ENCODE results near the gene PLCG1. TPM values are rescaled to one million over a fixed set of nuclear protein-coding genes. Genes with fewer than 3 reads are reported as not detected.

The PLCG1 gene
- total and polyA plus RNA-seq, 12 donors: 32.9 to 139 (median 76.9) TPM

DNA sequence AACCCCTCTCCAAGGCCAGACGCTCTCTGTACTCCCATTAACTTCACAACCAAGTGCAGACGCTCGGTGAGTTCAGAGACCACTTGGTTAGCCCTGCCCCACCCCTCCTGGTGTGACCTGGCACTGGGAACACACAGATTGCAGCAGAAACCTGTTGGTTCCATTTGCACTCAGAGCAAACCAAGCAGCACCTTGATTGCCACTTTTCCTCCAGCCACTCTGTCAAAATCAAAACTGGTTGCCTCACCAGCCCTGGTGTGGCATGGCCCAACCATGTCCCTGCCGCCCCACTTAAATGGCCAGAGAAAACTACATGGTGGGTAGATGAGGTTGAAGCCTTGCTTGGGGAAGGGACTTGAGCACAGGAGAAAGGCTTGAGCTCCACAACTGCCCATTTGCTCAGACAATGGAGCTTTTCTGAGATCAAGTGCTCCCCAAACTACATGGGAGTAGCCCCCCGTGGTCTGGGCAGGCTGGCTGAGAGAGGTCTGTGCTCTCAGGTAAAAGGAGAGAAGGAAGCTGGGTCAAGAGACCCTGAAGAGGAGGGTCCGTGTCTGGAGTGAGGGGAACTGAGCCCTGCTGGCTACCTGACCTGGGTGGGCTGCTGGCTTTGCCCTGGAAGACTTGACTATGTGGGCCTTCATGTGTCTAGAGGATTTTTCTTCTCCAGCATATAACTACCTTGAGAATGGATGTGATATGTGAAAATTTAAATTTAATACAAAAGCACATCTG is 43.4 kb downstream of the PLCG1 start:
- H3K27ac ChIP-seq: no peak overlapping the region
- intact Hi-C loops (cut with DNase I): no loop called here
- H3K4me1 ChIP-seq (replicated peaks in 1 of 2): peaks cover 8 to 11% of the 10 kb centered on the region in 2 donors
- H3K36me3 ChIP-seq (replicated peaks in 1 of 2): peaks cover 0 to 2% of the 10 kb centered on the region in 2 donors
- no peak overlapping the region for H3K4me3 ChIP-seq
- H3K27me3 ChIP-seq: no peaks in the 10 kb centered on the region
- TF ChIP-seq, protein P1, sequence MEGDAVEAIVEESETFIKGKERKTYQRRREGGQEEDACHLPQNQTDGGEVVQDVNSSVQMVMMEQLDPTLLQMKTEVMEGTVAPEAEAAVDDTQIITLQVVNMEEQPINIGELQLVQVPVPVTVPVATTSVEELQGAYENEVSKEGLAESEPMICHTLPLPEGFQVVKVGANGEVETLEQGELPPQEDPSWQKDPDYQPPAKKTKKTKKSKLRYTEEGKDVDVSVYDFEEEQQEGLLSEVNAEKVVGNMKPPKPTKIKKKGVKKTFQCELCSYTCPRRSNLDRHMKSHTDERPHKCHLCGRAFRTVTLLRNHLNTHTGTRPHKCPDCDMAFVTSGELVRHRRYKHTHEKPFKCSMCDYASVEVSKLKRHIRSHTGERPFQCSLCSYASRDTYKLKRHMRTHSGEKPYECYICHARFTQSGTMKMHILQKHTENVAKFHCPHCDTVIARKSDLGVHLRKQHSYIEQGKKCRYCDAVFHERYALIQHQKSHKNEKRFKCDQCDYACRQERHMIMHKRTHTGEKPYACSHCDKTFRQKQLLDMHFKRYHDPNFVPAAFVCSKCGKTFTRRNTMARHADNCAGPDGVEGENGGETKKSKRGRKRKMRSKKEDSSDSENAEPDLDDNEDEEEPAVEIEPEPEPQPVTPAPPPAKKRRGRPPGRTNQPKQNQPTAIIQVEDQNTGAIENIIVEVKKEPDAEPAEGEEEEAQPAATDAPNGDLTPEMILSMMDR (IDR thresholded peaks at IDR 0.05): no peak
- no peak for TF ChIP-seq POLR2A (IDR thresholded peaks at IDR 0.05)
- no peaks in the 10 kb centered on the region for H3K9me3 ChIP-seq (replicated peaks in 1 of 3)
- WGBS, 4 donors: 92 to 95% (median 94%) methylated on average over 5 to 6 of the region's 6 CpGs
- peak in 4 of 7 donors; percentile 7 to 41 (median 12) for DNase-seq

DNA sequence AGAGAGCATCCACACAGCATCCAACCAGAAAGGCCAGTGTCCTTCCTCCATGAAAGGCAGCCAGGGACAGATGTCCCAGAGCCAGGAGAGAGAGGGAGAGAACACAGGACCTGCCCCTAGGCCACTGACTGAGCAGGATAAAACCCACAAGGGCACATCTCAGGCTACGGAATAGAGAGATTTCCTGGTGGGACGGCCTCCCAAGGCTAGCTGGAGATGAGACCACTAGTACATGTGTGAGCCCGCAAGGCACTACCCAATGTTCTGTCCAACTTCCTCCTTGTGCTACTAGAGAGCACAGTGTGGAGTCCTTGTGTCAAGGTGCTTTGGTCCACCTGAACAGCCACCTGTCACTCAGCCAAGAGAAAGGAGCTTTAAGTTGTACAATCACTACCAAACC is 44.2 kb downstream of the PLCG1 start:
- TF ChIP-seq POLR2A (IDR thresholded peaks at IDR 0.05): no peak
- TF ChIP-seq, protein P1 (IDR thresholded peaks at IDR 0.05): no peak
- intact Hi-C loops (cut with DNase I): no loop called here
- peak in 4 of 7 donors; percentile 9 to 43 (median 16) for DNase-seq

DNA sequence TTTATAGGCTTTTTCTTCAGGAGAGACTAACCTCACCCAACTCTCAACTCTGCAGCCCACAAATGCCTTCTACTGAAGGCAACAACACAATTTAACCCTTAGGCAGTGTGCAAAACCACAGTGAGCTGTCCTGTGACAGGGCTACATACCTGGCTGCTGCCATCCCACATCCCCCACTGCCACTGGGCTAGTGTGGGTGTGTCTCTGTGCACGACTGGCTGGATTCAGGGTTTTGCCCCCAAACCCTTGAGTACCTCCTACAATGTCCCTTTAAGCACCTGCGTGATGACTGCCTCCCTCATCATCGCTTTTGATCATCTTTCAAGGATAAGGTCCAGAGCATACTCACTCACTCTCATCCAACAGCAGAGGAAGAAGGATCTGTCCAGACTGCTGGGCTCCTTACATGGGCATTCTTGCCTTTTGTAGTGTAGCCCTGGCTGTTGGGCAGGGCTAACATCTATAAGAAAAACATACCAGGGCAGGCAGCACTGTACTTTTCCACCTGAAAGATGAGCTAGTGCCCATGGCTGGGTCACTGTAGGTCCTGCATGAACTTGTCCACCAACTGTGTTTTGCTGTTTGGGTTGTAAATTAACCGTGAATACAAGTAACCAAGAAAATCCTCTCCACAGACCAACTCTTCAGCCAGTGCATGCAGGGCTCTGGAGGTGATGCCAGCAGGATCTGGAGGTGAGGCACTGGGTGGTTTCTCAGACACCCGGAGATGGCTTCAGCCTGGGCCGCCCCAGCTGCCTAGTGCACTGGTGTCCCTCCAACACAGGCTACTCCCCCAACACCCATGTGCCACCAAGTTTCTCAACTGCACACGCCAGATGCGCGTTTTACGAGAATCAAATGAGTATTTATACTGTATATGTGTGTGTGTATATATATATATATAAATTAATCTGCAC is 45.2 kb downstream of the PLCG1 start:
- no peak overlapping the region for H3K27ac ChIP-seq
- no peak overlapping the region for H3K4me3 ChIP-seq
- WGBS, 4 donors: 93 to 97% (median 96%) methylated on average over 8 to 10 of the region's 10 CpGs
- peaks cover 4 to 9% of the 10 kb centered on the region in 2 donors for H3K4me1 ChIP-seq (replicated peaks in 1 of 2)
- H3K9me3 ChIP-seq (replicated peaks in 1 of 3): no peaks in the 10 kb centered on the region
- no peaks in the 10 kb centered on the region for H3K36me3 ChIP-seq (replicated peaks in 1 of 2)
- intact Hi-C loops (cut with DNase I): no loop called here
- DNase-seq: peak in 4 of 7 donors; percentile 10 to 43 (median 14)
- TF ChIP-seq, protein P1 (IDR thresholded peaks at IDR 0.05): no peak
- TF ChIP-seq POLR2A (IDR thresholded peaks at IDR 0.05): no peak
- no peaks in the 10 kb centered on the region for H3K27me3 ChIP-seq

More for the DNA sequence above, 44.2 kb downstream of the PLCG1 start:
- WGBS, 4 donors: 94 to 100% (median 98%) methylated on average over 2 to 3 of the region's 3 CpGs
- H3K4me1 ChIP-seq (replicated peaks in 1 of 2): peaks cover 8 to 11% of the 10 kb centered on the region in 2 donors
- H3K9me3 ChIP-seq (replicated peaks in 1 of 3): no peaks in the 10 kb centered on the region
- H3K4me3 ChIP-seq: no peak overlapping the region
- no peaks in the 10 kb centered on the region for H3K27me3 ChIP-seq
- H3K36me3 ChIP-seq (replicated peaks in 1 of 2): no peaks in the 10 kb centered on the region
- no peak overlapping the region for H3K27ac ChIP-seq

DNA sequence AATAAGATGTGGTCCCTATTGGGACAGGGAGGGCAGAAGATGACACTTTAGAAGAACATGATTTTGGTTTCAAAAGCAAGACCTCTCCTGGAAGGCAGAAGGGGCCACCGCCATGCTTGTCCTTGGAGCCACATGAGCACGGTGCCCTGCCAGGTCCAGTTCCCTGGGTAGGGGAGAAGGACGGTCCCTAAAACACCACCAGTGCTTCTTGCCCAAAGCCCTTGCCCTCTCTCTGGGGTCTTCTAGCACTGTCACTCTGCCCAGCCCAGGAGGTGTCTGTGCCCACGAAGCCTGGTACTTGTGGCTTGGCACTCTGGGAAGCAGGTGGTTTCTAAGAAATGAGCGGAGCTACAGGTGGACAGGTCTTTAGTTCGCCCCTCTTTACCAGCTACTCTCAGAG is 46.0 kb downstream of the PLCG1 start:
- Histone ChIP-seq H3K36me3 (replicated peaks in 1 of 2) (no peaks in the 10 kb centered on the region), H3K4me3 (no peak overlapping the region), H3K9me3 (replicated peaks in 1 of 3) (no peaks in the 10 kb centered on the region), H3K27me3 (no peaks in the 10 kb centered on the region), H3K4me1 (replicated peaks in 1 of 2) (peaks cover 0 to 4% of the 10 kb centered on the region in 2 donors), H3K27ac (no peak overlapping the region)
- WGBS, 4 donors: 89 to 100% (median 96%) methylated on average over 3 to 6 of the region's 6 CpGs
- DNase-seq: peak in 3 of 7 donors; percentile 9 to 37 (median 16)
- TF ChIP-seq POLR2A (IDR thresholded peaks at IDR 0.05): no peak
- TF ChIP-seq, protein P1 (IDR thresholded peaks at IDR 0.05): no peak
- intact Hi-C loops (cut with DNase I): no loop called here

All from adrenal gland (tissue), 12 donors.